Endothelial cell of umbilical vein (primary cell): ENCODE measurements around the gene SH3BGRL3. TPM values are rescaled to one million over a fixed set of nuclear protein-coding genes. Genes with fewer than 3 reads are reported as not detected.
A peak's percentile ranks its signal among the peaks of the same experiment; 100 is the strongest.

Experiments
- BruUV-seq: library from RNA; stranded (reverse); fragments of 400-500 nt; replicated peaks from 2 replicates; lab custom pipeline; 2021; lab: Mats Ljungman, UMichigan
- CTCF ChIA-PET: fragments of 300-600, 350-600 bp; sonication (Branson Sonifier 250); formaldehyde crosslinking; loops from one replicate; lab custom pipeline; 2021; ENCODE audit warnings: antibody characterized with exemption, inconsistent platforms; lab: Charles Lee
- POLR2A ChIA-PET: fragments of 300-600, 350-600 bp; sonication (Branson Sonifier 250); formaldehyde crosslinking; loops from one replicate; lab custom pipeline; 2021; ENCODE audit warnings: antibody characterized with exemption, inconsistent platforms; lab: Charles Lee
- DNase-seq: peaks from one replicate; pipeline ENCODE4 v3.0.0-alpha.2; 2011; ENCODE audit warnings: low read depth, low spot score
- FAIRE-seq: peaks from 2 replicates; lab custom pipeline; 2011; peaks lifted over from hg19 to GRCh38; lab: Jason Lieb, UNC
- H2AFZ ChIP-seq: 2 replicates; pipeline ENCODE4 v1.6.0; 2012; ENCODE audit warnings: low read depth, low read length, control low read depth, inconsistent platforms
- H3K27ac ChIP-seq: 2 replicates; pipeline ENCODE4 v1.5.1; 2011; ENCODE audit warnings: low read depth, mild to moderate bottlenecking, control low read depth, low read length, moderate library complexity; ENCODE audit not compliant: insufficient read depth
- H3K27me3 ChIP-seq, 2 experiments: 2 replicates each; pipeline versions ENCODE4 v1.6.0 to v1.6.1; 2011; ENCODE audit warnings: low read length in 2 of 2, mixed read lengths in 1 of 2; ENCODE audit not compliant: control insufficient read depth in 2 of 2, insufficient read depth in 2 of 2
- H3K36me3 ChIP-seq, 2 experiments: 2 replicates in 1 of 2; 3 replicates in 1 of 2; pipeline ENCODE4 v1.5.1; 2011; ENCODE audit warnings: low read length in 2 of 2, mild to moderate bottlenecking in 1 of 2, moderate library complexity in 1 of 2; ENCODE audit not compliant: control insufficient read depth in 2 of 2, insufficient read depth in 2 of 2; ENCODE audit errors: extremely low read depth in 1 of 2
- H3K4me1 ChIP-seq: 3 replicates; pipeline ENCODE4 v1.5.1; 2011; ENCODE audit warnings: mild to moderate bottlenecking, low read length; ENCODE audit not compliant: control insufficient read depth, insufficient read depth; ENCODE audit errors: extremely low read depth
- H3K4me2 ChIP-seq: 2 replicates; pipeline ENCODE4 v1.6.1; 2011; ENCODE audit warnings: low read length, control low read depth, mixed read lengths; ENCODE audit not compliant: insufficient read depth
- H3K4me3 ChIP-seq, 3 experiments: fragments of 200-600 bp in 1 of 3; sonication (generic), shearing (Covaris generic) in 1 of 3; replicated peaks in 1 of 3; 2 replicates each; pipeline ENCODE4 v1.5.1; 2011 to 2016; ENCODE audit warnings: control low read depth in 3 of 3, low read length in 3 of 3, mild to moderate bottlenecking in 2 of 3, inconsistent platforms in 1 of 3, low read depth in 1 of 3, moderate library complexity in 1 of 3; ENCODE audit not compliant: insufficient read depth in 1 of 3
- H3K79me2 ChIP-seq: 2 replicates; pipeline ENCODE4 v1.6.0; 2012; ENCODE audit warnings: low read length, inconsistent platforms; ENCODE audit not compliant: control insufficient read depth, insufficient read depth
- H3K9ac ChIP-seq: replicated peaks from 2 replicates; pipeline ENCODE3; 2011; ENCODE audit warnings: low read length, control low read depth; ENCODE audit not compliant: insufficient read depth; ENCODE audit errors: extremely low read depth
- H3K9me1 ChIP-seq: replicated peaks from 3 replicates; pipeline ENCODE4 v1.6.0; 2011; ENCODE audit warnings: mild to moderate bottlenecking, low read length; ENCODE audit not compliant: control insufficient read depth, insufficient read depth; ENCODE audit errors: extremely low read depth
- H3K9me3 ChIP-seq: replicated peaks from 2 replicates; pipeline ENCODE4 v1.5.1; 2012; ENCODE audit warnings: low read length, inconsistent platforms; ENCODE audit not compliant: control insufficient read depth, insufficient read depth
- H4K20me1 ChIP-seq: replicated peaks from 2 replicates; pipeline ENCODE3; 2011; ENCODE audit warnings: mild to moderate bottlenecking, low read length; ENCODE audit not compliant: control insufficient read depth, insufficient read depth; ENCODE audit errors: extremely low read depth
- EZH2 ChIP-seq: IDR thresholded peaks from 2 replicates; pipeline ENCODE4 v1.6.1; 2012; ENCODE audit warnings: borderline replicate concordance, low read depth, mild to moderate bottlenecking, moderate library complexity, low read length, inconsistent platforms; ENCODE audit not compliant: severe bottlenecking
- FOS ChIP-seq: IDR thresholded peaks from 2 replicates; pipeline ENCODE4 v1.6.1; 2011; ENCODE audit warnings: mild to moderate bottlenecking, low read length, moderate library complexity, borderline replicate concordance; ENCODE audit not compliant: insufficient read depth
- POLR2A ChIP-seq: IDR thresholded peaks from 2 replicates; pipeline ENCODE4 v1.6.1; 2012; ENCODE audit warnings: low read depth, mild to moderate bottlenecking, control low read depth, low read length
- dilution Hi-C: fragments of 300-500 bp; cut with MboI; formaldehyde crosslinking; loops from one replicate; pipeline ENCODE4 v1.15.0; 2019; ENCODE audit warnings: low sequenced_read_pairs; ENCODE audit not compliant: extremely low pct_ligation_motif_present
- intact Hi-C: fragments of 100-400 bp; cut with micrococcal nuclease; formaldehyde crosslinking; loops from one replicate; pipeline ENCODE4 v1.10.0; 2022
- polyA plus RNA-seq, 4 experiments: library from polyadenylated mRNA; depleted of rRNA in 3 of 4; stranded (reverse) in 3 of 4; unstranded in 1 of 4; fragments of >200 nt; gene quantifications; 2 replicates each; pipeline versions ENCODE4 v1.2.1 to v1.2.3, GENCODE V29; 2011 to 2012; ENCODE audit warnings: missing spikeins in 1 of 4
- total RNA-seq: library from RNA; stranded (reverse); gene quantifications from 2 replicates; pipeline ENCODE4 v1.2.3, GENCODE V29; 2021
- TF ChIP-seq, protein P1 (sequence below): IDR thresholded peaks from 2 replicates; pipeline ENCODE4 v1.6.1; 2011; ENCODE audit not compliant: insufficient read depth, insufficient read length
- TF ChIP-seq, protein P2 (sequence below), 2 donors: IDR thresholded peaks; 1 replicate in 1 of 2; 2 replicates in 1 of 2; pipeline ENCODE4 v1.5.1; 2011; ENCODE audit warnings: low read length in 2 of 2, mild to moderate bottlenecking in 2 of 2, moderate library complexity in 2 of 2, control low read depth in 1 of 2, inconsistent platforms in 1 of 2, low read depth in 1 of 2; ENCODE audit not compliant: insufficient read depth in 1 of 2; ENCODE audit errors: extremely low read depth in 1 of 2

SH3BGRL3 gene
- total and polyA plus RNA-seq, 2 donors (not counting 3 experiments of a cell fraction or from before 2014, with no cell fraction given): 233 to 344 TPM

DNA sequence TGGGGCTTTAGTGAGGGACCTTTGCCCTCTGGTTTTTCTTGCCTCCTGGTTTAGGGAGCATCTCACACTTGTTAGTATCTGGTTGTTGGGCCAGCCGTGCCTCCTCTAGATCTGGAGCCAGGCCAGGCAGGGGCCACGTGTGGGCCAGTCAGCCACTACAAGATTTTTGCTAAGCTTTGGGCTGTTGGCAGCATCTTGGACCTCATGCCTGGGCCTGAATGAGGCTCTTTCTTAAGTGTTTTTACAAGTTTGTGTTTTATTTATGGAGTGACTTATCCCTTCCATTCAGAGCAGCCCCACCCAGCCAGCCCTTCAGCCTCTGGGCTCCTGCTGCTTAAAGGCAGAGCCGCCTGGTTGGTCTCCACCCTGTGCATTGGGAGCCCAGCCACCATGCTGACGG, 1.6 kb upstream of the SH3BGRL3 start:
- no peak for DNase-seq
- H3K27ac ChIP-seq: peak overlapping the region; percentile 82
- CTCF ChIA-PET: interaction anchor here (9.1 kb wide), 1 partner anchor 41 kb away, joined by 132 read pairs; the partner anchor contains the start of gene CD52

More for the DNA sequence above, 1.6 kb upstream of the SH3BGRL3 start:
- POLR2A ChIA-PET: no interaction called here
- Histone ChIP-seq H3K4me3 (no peak overlapping the region), H2AFZ (no peak overlapping the region), H3K9ac (no peak overlapping the region), H3K27me3 (no peaks in the 10 kb centered on the region), H3K36me3 (peaks cover 3 to 9% of the 10 kb centered on the region in 2 experiments), H3K4me1 (peaks cover 43% of the 10 kb centered on the region), H3K79me2 (peaks cover 31% of the 10 kb centered on the region), H3K9me1 (no peaks in the 10 kb centered on the region), H3K4me2 (no peak overlapping the region), H4K20me1 (no peaks in the 10 kb centered on the region), H3K9me3 (no peaks in the 10 kb centered on the region)
- dilution Hi-C loops: no loop called here
- TF ChIP-seq, protein P1, sequence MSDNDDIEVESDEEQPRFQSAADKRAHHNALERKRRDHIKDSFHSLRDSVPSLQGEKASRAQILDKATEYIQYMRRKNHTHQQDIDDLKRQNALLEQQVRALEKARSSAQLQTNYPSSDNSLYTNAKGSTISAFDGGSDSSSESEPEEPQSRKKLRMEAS: no peak
- TF ChIP-seq FOS (no peak), EZH2 (no peak), POLR2A (no peak)
- TF ChIP-seq, protein P2, sequence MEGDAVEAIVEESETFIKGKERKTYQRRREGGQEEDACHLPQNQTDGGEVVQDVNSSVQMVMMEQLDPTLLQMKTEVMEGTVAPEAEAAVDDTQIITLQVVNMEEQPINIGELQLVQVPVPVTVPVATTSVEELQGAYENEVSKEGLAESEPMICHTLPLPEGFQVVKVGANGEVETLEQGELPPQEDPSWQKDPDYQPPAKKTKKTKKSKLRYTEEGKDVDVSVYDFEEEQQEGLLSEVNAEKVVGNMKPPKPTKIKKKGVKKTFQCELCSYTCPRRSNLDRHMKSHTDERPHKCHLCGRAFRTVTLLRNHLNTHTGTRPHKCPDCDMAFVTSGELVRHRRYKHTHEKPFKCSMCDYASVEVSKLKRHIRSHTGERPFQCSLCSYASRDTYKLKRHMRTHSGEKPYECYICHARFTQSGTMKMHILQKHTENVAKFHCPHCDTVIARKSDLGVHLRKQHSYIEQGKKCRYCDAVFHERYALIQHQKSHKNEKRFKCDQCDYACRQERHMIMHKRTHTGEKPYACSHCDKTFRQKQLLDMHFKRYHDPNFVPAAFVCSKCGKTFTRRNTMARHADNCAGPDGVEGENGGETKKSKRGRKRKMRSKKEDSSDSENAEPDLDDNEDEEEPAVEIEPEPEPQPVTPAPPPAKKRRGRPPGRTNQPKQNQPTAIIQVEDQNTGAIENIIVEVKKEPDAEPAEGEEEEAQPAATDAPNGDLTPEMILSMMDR (IDR thresholded peaks at IDR 0.05; ENCODE audit: extremely low read depth in 1 of 2, insufficient read depth in 1 of 2, low read depth in 1 of 2, low read length in 2 of 2): no peak
- intact Hi-C loops: loop anchor here (5.0 kb wide), 2 partner anchors 194 to 241 kb away; partner anchors contain the start of gene HMGN2
- FAIRE-seq: no peak
- BruUV-seq: no TSS peak
